ENCODE measurements around the gene CALM1.

- TF ChIP-seq EP300 (IDR thresholded peaks at IDR 0.05) (no peak), POLR2AphosphoS5 (IDR thresholded peaks at IDR 0.05) (no peak)
- TF ChIP-seq, protein P1, sequence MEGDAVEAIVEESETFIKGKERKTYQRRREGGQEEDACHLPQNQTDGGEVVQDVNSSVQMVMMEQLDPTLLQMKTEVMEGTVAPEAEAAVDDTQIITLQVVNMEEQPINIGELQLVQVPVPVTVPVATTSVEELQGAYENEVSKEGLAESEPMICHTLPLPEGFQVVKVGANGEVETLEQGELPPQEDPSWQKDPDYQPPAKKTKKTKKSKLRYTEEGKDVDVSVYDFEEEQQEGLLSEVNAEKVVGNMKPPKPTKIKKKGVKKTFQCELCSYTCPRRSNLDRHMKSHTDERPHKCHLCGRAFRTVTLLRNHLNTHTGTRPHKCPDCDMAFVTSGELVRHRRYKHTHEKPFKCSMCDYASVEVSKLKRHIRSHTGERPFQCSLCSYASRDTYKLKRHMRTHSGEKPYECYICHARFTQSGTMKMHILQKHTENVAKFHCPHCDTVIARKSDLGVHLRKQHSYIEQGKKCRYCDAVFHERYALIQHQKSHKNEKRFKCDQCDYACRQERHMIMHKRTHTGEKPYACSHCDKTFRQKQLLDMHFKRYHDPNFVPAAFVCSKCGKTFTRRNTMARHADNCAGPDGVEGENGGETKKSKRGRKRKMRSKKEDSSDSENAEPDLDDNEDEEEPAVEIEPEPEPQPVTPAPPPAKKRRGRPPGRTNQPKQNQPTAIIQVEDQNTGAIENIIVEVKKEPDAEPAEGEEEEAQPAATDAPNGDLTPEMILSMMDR (IDR thresholded peaks at IDR 0.05), result no peak
Measured at GRCh38 chr14:90358359-90358758, 38.5 kb upstream of the CALM1 start.
